ENCODE data around the gene ZPR1. TPM values are rescaled to one million over a fixed set of nuclear protein-coding genes. Genes with fewer than 3 reads are reported as not detected.
"Not testable (repeated sequence)": the region's sequence is repeated elsewhere in the genome, so short reads cannot be mapped to it uniquely, and the experiment has no call there.

ZPR1 gene
- total RNA-seq, result 42.3 TPM

- peak; percentile 82 for ATAC-seq
Measured at GRCh38 chr11:116787786-116788486, at the start of gene ZPR1. Gene ZPR1, minus strand, starts transcription at chr11:116788023. Its CDS starts 33 bp downstream, at chr11:116787990.

GRCh38 chr11:116836632-116836991, 48.8 kb upstream of the ZPR1 start:
- ATAC-seq, result no peak

GRCh38 chr11:116835791-116836631, 48.2 kb upstream of the ZPR1 start:
- ATAC-seq, result peak; percentile 81

GRCh38 chr11:116835042-116835772, 47.4 kb upstream of the ZPR1 start:
- peak; percentile 14 for ATAC-seq

GRCh38 chr11:116834535-116835041, 46.8 kb upstream of the ZPR1 start:
- not testable (repeated sequence) for ATAC-seq

- no peak for ATAC-seq
Measured at GRCh38 chr11:116833816-116834534, 46.2 kb upstream of the ZPR1 start.

GRCh38 chr11:116833491-116833815, 45.6 kb upstream of the ZPR1 start:
- no peak for ATAC-seq

- ATAC-seq, result no peak
Measured at GRCh38 chr11:116832350-116833290, 44.8 kb upstream of the ZPR1 start.

- no peak for ATAC-seq
Measured at GRCh38 chr11:116831790-116832349, 44.0 kb upstream of the ZPR1 start.

GRCh38 chr11:116830184-116830912, 42.5 kb upstream of the ZPR1 start:
- ATAC-seq, result no peak

- ATAC-seq, result no peak
Measured at GRCh38 chr11:116829525-116830183, 41.8 kb upstream of the ZPR1 start, which contains the start of gene APOC3. Gene APOC3, plus strand, starts transcription at chr11:116829907. Its CDS starts 676 bp downstream, at chr11:116830583.

GRCh38 chr11:116828632-116829524, 41.1 kb upstream of the ZPR1 start:
- no peak for ATAC-seq

- ATAC-seq, result no peak
Measured at GRCh38 chr11:116827461-116827860, 39.6 kb upstream of the ZPR1 start.

GRCh38 chr11:116826751-116827431, 39.1 kb upstream of the ZPR1 start:
- no peak for ATAC-seq

- no peak for ATAC-seq
Measured at GRCh38 chr11:116825854-116826750, 38.3 kb upstream of the ZPR1 start.

- no peak for ATAC-seq
Measured at GRCh38 chr11:116825434-116825833, 37.6 kb upstream of the ZPR1 start.
